ENCODE results near the gene CASP5. TPM values are rescaled to one million over a fixed set of nuclear protein-coding genes. Genes with fewer than 3 reads are reported as not detected.
"Not testable (repeated sequence)": the region's sequence is repeated elsewhere in the genome, so short reads cannot be mapped to it uniquely, and the experiment has no call there.

Gene CASP5
- total and polyA plus RNA-seq, 8 donors: 0.45 to 4.3 (median 0.81) TPM; not detected in 5

DNA sequence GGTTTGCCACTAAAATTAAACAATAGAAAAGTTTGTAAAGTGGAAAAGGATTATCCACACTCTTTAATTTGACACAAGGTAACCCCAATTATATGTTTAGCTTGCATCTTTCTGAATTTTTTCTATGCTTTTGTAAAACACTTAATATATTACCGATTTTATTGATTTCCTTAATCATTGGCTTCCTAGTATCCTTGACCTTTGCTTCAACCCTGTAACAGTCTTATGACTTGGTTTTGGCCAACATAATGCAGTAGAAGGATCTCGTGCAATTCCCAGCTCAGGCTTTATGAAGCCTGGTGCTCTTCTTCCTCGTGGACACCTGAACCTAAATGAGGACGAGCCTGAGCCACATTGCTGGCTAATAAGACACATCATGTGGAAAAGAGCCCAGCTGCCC is 31.0 kb downstream of the CASP5 start:
- Histone ChIP-seq H3K27ac (no peak overlapping the region), H3K4me3 (no peak overlapping the region), H3K36me3 (no peaks in the 10 kb centered on the region), H3K27me3 (no peaks in the 10 kb centered on the region), H3K9me3 (peaks cover 0 to 7% (median 3%) of the 10 kb centered on the region in 4 donors), H3K4me1 (no peaks in the 10 kb centered on the region)
- 84 to 92% (median 86%) methylated on average over 4 of the region's 4 CpGs for WGBS, 5 donors
- intact Hi-C loops (cut with DNase I; ENCODE audit: low total_unique reads): no loop called here
- TF ChIP-seq POLR2AphosphoS5 (IDR thresholded peaks at IDR 0.05) (no peak), POLR2A (IDR thresholded peaks at IDR 0.05) (no peak), EP300 (IDR thresholded peaks at IDR 0.05) (no peak)
- TF ChIP-seq, protein P1, sequence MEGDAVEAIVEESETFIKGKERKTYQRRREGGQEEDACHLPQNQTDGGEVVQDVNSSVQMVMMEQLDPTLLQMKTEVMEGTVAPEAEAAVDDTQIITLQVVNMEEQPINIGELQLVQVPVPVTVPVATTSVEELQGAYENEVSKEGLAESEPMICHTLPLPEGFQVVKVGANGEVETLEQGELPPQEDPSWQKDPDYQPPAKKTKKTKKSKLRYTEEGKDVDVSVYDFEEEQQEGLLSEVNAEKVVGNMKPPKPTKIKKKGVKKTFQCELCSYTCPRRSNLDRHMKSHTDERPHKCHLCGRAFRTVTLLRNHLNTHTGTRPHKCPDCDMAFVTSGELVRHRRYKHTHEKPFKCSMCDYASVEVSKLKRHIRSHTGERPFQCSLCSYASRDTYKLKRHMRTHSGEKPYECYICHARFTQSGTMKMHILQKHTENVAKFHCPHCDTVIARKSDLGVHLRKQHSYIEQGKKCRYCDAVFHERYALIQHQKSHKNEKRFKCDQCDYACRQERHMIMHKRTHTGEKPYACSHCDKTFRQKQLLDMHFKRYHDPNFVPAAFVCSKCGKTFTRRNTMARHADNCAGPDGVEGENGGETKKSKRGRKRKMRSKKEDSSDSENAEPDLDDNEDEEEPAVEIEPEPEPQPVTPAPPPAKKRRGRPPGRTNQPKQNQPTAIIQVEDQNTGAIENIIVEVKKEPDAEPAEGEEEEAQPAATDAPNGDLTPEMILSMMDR (IDR thresholded peaks at IDR 0.05): no peak
- no peak for DNase-seq

DNA sequence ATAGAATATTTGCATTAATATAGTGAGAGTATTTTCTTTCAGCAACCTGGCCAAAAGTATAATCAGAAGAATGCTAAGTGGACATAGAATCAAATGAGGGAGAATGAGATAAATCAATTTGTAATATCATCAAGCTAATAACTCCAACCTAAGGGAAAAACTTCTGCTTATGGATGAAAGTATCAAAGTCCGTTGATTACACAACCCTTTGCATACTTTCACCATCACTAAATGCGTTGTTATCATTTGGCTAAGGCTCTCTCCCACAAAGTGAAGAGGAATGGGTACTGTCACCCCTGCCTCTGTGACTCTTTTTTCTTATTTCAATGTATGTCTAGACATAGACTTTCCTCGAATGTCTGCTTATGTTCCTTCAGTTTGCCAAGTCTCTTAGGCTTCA is 38.2 kb downstream of the CASP5 start:
- DNase-seq: no peak
- WGBS, 5 donors: 48 to 71% (median 69%) methylated on average over 3 of the region's 3 CpGs
- no peak for TF ChIP-seq POLR2A (IDR thresholded peaks at IDR 0.05)
- no peak for TF ChIP-seq POLR2AphosphoS5 (IDR thresholded peaks at IDR 0.05)
- TF ChIP-seq EP300 (IDR thresholded peaks at IDR 0.05): no peak
- TF ChIP-seq, protein P1 (IDR thresholded peaks at IDR 0.05): no peak
- Histone ChIP-seq H3K4me3 (no peak overlapping the region), H3K27ac (no peak overlapping the region), H3K27me3 (no peaks in the 10 kb centered on the region), H3K36me3 (no peaks in the 10 kb centered on the region), H3K4me1 (no peaks in the 10 kb centered on the region), H3K9me3 (peaks cover 0 to 7% (median 3%) of the 10 kb centered on the region in 4 donors)
- intact Hi-C loops (cut with DNase I; ENCODE audit: low total_unique reads): no loop called here

DNA sequence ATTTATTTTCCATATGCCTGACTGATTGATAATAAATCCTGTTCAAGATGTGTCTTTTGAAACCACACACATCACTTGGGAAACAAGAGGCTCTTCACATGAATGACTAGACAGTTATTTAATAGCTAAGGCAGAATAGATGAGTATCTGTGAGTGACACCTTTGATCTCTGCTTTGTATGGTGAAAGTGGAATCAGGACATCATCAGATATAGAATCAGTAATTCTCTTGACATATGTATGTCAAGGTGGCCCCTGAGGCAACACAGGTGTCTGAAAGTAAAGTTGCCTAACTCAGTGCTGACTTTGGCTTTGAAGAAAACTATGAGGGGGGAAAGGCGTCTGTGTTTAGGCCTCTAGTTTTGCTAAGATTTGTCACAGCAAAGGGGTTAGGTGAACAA is 43.1 kb downstream of the CASP5 start:
- intact Hi-C loops (cut with DNase I; ENCODE audit: low total_unique reads): no loop called here
- no peaks in the 10 kb centered on the region for H3K27me3 ChIP-seq
- no peak for TF ChIP-seq EP300 (IDR thresholded peaks at IDR 0.05)
- TF ChIP-seq POLR2A (IDR thresholded peaks at IDR 0.05): no peak
- TF ChIP-seq, protein P1 (IDR thresholded peaks at IDR 0.05): no peak
- no peak for TF ChIP-seq POLR2AphosphoS5 (IDR thresholded peaks at IDR 0.05)

DNA sequence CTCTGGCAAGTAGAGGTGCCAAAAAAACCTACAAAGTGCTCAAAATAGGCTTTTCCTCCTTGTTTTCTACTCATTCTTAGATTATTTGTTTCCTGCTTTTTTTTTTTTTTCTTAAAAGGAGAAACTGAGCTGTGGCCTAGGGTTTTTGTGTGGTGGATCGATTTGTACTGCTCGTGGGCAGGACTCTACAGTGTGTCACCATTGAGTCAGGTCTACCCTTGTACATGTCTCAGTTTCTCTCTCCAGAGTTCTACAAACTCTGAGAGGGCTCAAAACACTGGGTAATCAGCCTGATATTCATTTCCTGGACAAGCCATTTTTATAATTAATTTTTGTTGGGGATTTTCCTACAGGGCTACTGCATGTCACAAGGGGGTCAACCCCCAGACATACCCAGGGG is 49.4 kb downstream of the CASP5 start:
- TF ChIP-seq EP300 (IDR thresholded peaks at IDR 0.05) (no peak), POLR2A (IDR thresholded peaks at IDR 0.05) (no peak), POLR2AphosphoS5 (IDR thresholded peaks at IDR 0.05) (no peak)
- TF ChIP-seq, protein P1 (IDR thresholded peaks at IDR 0.05): no peak
- WGBS, 5 donors: 80 to 98% (median 86%) methylated on average over 2 of the region's 2 CpGs
- no peak for DNase-seq
- no peaks in the 10 kb centered on the region for H3K27me3 ChIP-seq
- peaks cover 0 to 24% (median 16%) of the 10 kb centered on the region in 4 donors for H3K9me3 ChIP-seq
- peaks cover 5 to 9% (median 7%) of the 10 kb centered on the region in 4 donors for H3K4me1 ChIP-seq
- no peak overlapping the region for H3K4me3 ChIP-seq
- no peak overlapping the region for H3K27ac ChIP-seq
- no peaks in the 10 kb centered on the region for H3K36me3 ChIP-seq
- intact Hi-C loops (cut with DNase I; ENCODE audit: low total_unique reads): no loop called here

More for the DNA sequence above, 43.1 kb downstream of the CASP5 start:
- Histone ChIP-seq H3K36me3 (no peaks in the 10 kb centered on the region), H3K4me3 (no peak overlapping the region), H3K4me1 (no peaks in the 10 kb centered on the region), H3K9me3 (peaks cover 0 to 2% (median 0%) of the 10 kb centered on the region in 4 donors), H3K27ac (no peak overlapping the region)
- WGBS, 5 donors: 85 to 100% (median 94%) methylated on average over 1 of the region's 1 CpG
- DNase-seq: no peak

DNA sequence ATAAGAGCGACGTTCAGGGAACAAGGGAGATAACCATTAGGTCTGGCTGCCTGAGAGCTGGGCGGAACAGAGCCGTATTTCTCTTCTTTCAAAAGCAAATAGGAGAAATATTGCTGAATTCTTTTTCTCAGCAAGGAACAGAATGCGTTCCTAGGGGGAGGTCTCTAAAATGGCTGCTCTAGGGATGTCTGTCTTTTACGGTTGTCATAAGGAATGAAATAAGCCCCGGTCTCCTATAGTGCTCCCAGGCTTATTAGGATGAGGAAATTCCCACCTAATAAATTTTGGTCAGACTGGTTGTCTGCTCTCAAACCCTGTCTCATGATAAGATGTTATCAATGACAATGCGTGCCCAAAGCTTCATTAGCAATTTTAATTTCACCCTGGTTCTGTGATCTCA is 50.0 kb downstream of the CASP5 start:
- peaks cover 0 to 24% (median 16%) of the 10 kb centered on the region in 4 donors for H3K9me3 ChIP-seq
- intact Hi-C loops (cut with DNase I; ENCODE audit: low total_unique reads); H3K27me3 ChIP-seq; DNase-seq; H3K27ac ChIP-seq; H3K4me3 ChIP-seq; H3K36me3 ChIP-seq; H3K4me1 ChIP-seq: not testable (repeated sequence)
- WGBS, 5 donors: 74 to 93% (median 83%) methylated on average over 8 of the region's 8 CpGs
